ENCODE results near the gene KCNK6.
"Not testable (repeated sequence)": the region's sequence is repeated elsewhere in the genome, so short reads cannot be mapped to it uniquely, and the experiment has no call there.

Gene KCNK6

GRCh38 chr19:38362946-38363688 is 43.5 kb downstream of the KCNK6 start:
- not testable (repeated sequence) for DNase-seq

- DNase-seq = no peak
Observed at GRCh38 chr19:38367041-38367440, 47.4 kb downstream of the KCNK6 start.

- no peak for DNase-seq
Observed at GRCh38 chr19:38369584-38369983, 49.9 kb downstream of the KCNK6 start.

GRCh38 chr19:38370299-38370698 is 50.7 kb downstream of the KCNK6 start:
- DNase-seq = no peak

- no peak for DNase-seq
Observed at GRCh38 chr19:38371081-38371480, 51.4 kb downstream of the KCNK6 start.

DNA sequence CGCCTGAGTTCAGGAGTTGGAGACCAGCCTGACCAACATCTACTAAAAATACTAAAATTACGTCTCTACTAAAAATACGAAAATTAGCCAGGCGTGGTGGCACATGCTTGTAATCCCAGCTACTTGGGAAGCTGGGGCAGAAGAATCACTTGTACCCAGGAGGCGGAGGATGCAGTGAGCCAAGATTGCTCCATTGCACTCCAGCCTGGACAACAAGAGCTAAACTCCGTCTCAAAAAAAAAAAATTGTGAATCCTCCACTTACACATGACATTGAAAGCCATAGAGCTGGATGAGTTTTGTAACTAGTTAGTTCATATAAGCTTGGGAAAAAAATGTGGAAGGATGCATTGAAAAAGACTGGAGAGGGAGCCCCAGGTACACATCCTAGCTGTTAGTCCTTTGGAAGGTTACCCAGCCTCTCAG is 54.3 kb downstream of the KCNK6 start:
- no peak for DNase-seq

- peak; percentile 94 for DNase-seq
Observed at GRCh38 chr19:38374332-38375097, 54.9 kb downstream of the KCNK6 start, which contains the start of gene PSMD8. Gene PSMD8, plus strand, starts transcription at chr19:38374571. Its CDS starts 31 bp downstream, at chr19:38374602.

DNA sequence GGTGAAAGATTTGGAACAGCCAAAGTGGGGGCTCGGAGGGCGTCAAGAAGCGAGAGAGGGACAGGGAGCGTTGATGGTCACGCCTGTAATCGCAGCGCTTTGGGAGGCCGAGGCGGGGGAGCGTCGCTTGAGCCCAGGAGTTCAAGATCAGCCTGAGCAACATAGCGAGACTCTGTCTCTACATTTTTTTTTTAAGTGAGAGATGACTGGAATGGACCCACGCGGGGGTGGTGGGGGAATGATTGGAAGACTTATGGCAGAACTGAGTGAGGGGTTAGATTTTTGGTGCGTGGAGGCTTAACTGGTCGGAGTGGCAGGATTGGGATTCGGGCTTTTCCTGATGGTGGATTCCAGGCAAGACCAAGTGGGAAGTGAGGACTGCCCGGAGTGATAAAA is 55.5 kb downstream of the KCNK6 start:
- no peak for DNase-seq

GRCh38 chr19:38375748-38376147 is 56.1 kb downstream of the KCNK6 start:
- DNase-seq = no peak

GRCh38 chr19:38376576-38376975 is 56.9 kb downstream of the KCNK6 start:
- DNase-seq = no peak

DNA sequence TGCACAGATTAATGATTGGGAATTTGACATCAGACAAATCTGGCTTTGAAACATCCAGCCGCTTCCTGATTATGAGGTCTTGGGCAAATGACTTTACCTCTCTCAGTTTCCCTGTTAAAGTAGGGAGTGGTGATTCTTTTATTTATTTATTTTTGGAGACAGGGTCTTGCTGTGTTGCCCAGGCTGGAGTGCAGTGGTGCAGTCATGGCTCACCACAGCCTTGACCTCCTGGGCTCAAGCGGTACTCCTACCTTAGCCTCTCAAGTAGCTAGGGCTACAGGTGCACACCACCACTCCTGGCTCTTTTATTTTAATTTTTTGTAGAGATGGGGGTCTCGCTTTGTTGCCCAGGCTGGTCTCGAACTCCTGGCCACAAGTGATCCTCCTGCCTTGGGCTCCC is 57.4 kb downstream of the KCNK6 start:
- no peak for DNase-seq

GRCh38 chr19:38378866-38379265 is 59.2 kb downstream of the KCNK6 start:
- no peak for DNase-seq

- DNase-seq = no peak
Observed at GRCh38 chr19:38381138-38381537, 61.5 kb downstream of the KCNK6 start.
